NCI-H2081 (cell line): ENCODE data around the gene ARHGEF25.
"Not testable (repeated sequence)": the region's sequence is repeated elsewhere in the genome, so short reads cannot be mapped to it uniquely, and the experiment has no call there.

Experiments used
- DNase-seq, 2 experiments: peaks; one replicate each; lab custom pipeline; 2025; lab: John Stamatoyannopoulos, UW

Gene ARHGEF25

GRCh38 chr12:57609781-57610553, 1.3 kb upstream of the ARHGEF25 start:
- no peak for DNase-seq

- no peak for DNase-seq
Observed at GRCh38 chr12:57610554-57611107, 604 bp upstream of the ARHGEF25 start.

- DNase-seq: no peak
Observed at GRCh38 chr12:57611827-57612710, 834 bp downstream of the ARHGEF25 start.

GRCh38 chr12:57612711-57613426, 1.6 kb downstream of the ARHGEF25 start:
- DNase-seq: no peak

DNA sequence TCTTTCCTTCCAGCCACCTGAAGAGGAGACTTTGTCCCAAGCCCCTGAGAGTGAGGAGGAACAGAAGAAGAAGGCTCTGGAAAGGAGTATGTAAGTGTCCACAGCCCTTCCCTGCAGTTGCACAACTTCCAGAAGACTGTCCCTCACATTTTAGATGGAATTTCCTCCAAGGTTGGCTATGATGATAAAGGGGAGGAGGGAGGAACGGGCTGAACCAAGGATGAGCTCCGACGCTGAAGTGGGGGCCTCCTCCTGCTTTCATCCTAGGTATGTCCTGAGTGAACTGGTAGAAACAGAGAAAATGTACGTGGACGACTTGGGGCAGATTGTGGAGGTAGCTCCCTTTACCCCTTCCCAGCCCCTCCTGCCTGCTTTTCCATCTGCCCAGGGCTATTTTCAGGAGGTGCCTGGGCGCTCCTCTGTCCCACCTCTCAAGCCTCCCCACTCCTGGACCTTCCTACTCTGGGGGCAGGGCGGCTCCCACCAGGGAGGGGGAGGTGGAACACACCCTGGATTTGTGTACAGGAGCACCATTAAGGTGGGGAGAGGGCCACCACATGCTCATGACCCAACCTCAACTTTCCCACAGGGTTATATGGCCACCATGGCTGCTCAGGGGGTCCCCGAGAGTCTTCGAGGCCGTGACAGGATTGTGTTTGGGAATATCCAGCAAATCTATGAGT, 2.3 kb downstream of the ARHGEF25 start:
- no peak for DNase-seq

DNA sequence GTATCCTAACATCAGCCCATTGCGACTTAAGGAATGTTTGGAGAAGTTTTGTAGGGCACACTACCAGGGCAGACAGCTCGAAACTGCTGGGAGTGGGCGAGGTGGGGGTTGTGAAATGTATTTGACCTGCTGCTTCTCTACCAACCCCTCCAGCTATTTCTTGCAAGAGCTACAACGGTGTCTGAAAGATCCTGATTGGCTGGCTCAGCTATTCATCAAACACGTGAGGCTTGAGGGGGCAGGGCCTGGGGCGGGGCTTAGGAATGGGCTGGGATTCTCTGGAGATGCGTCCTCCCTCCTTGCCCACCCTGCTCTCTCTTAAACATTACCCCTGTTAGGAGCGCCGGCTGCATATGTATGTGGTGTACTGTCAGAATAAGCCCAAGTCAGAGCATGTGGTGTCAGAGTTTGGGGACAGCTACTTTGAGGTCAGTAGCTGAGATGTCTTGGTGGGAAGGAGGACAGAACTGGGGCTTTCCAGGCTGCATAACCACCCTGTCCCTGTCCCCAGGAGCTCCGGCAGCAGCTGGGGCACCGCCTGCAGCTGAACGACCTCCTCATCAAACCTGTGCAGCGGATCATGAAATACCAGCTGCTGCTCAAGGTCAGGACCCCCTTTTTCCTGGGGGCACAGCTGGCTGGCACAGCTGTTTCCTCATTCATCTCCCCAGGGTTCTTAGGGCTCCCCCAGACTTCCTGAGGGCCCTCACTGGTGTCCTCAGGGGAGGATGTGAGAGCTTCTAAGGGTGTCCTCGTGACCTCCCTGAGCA, 3.1 kb downstream of the ARHGEF25 start:
- DNase-seq: no peak

DNA sequence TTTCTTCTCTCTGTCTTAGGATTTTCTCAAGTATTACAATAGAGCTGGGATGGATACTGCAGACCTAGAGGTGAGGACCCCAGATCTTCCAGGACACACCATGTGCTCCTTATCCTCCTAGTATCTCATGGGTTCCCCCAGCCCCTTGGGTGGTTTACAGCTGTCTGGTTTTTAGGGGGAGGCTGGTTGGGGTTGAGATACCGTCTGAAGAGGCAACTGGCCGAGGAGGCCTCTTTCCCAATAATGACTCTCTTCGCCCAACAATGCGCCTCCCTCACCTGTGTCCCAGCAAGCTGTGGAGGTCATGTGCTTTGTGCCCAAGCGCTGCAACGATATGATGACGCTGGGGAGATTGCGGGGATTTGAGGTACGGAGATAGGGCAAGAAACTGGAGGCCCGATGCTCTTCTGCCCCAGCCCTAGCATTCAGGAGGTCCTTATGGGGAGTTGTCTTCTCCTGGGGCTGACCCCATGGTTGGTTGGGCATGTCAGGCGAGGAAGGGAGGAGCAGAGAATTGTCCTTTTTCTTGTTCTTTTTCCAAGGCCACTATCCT, 3.8 kb downstream of the ARHGEF25 start:
- no peak for DNase-seq

DNA sequence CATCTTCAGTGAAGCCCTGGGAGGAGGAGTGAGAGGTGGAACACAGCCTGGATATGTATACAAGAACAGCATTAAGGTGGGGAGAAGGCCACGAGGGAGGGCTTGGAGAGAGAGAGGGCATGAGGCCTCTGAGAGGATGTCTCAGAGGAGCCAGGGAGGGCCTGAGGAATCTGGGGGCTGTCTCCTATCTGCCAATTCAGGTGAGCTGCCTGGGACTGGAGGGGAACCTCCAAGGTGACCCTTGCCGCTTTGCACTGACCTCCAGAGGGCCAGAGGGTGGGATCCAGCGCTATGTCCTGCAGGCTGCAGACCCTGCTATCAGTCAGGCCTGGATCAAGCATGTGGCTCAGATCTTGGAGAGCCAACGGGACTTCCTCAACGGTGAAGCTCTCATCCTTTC, 4.4 kb downstream of the ARHGEF25 start:
- no peak for DNase-seq

- no peak for DNase-seq
Observed at GRCh38 chr12:57616383-57617101, 5.3 kb downstream of the ARHGEF25 start.

GRCh38 chr12:57617942-57618341, 6.7 kb downstream of the ARHGEF25 start:
- DNase-seq: no peak

- DNase-seq: not testable (repeated sequence)
Observed at GRCh38 chr12:57618431-57618830, 7.2 kb downstream of the ARHGEF25 start.

- no peak for DNase-seq
Observed at GRCh38 chr12:57618966-57619433, 7.8 kb downstream of the ARHGEF25 start.

- DNase-seq: no peak
Observed at GRCh38 chr12:57619434-57620244, 8.4 kb downstream of the ARHGEF25 start.

GRCh38 chr12:57620245-57620935, 9.2 kb downstream of the ARHGEF25 start:
- DNase-seq: no peak

DNA sequence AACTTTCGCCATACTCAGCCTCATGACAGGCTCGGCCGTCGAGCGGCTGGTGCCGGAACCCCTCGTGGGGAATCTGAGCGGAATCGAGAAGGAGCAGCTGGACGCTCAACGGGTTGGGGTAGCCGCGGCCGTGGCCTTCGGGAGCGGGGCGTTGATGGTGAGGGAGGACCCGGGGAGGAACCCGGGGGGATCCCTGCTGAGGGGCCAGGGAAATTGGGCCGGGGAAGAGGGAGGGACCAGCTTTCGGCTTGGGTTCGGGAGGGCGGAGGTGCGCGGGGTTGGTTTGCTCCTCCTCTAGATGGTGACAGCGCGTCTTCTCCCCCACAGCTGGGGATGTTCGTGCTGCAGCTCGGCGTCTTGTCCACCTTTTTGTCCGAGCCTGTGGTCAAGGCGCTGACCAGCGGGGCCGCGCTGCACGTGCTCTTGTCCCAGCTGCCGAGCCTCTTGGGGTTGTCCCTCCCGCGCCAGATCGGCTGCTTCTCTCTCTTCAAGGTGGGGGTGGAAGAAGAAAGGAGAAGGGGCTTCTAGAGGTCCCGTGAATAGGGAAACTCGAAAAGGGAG, 9.8 kb downstream of the ARHGEF25 start:
- DNase-seq: no peak

- DNase-seq: peak; percentile 39 to 62
Observed at GRCh38 chr12:57621497-57622292, 10.5 kb downstream of the ARHGEF25 start.
